Keratinocyte (primary cell): ENCODE measurements around the gene SOX5. TPM values are rescaled to one million over a fixed set of nuclear protein-coding genes. Genes with fewer than 3 reads are reported as not detected.

Experiments
- DNase-seq: peaks from one replicate; pipeline ENCODE4 v3.0.0-alpha.2; 2011; ENCODE audit warnings: low read depth, missing footprints, low spot score
- FAIRE-seq: peaks from 2 replicates; lab custom pipeline; 2011; peaks lifted over from hg19 to GRCh38; lab: Jason Lieb, UNC
- H2AFZ ChIP-seq: 2 replicates; pipeline ENCODE4 v1.6.0; 2012; ENCODE audit warnings: low read length, control low read depth, inconsistent platforms; ENCODE audit not compliant: control insufficient read depth
- H3K27ac ChIP-seq: 2 replicates; pipeline ENCODE4 v1.5.1; 2011; ENCODE audit warnings: low read length; ENCODE audit not compliant: control insufficient read depth, insufficient read depth
- H3K27me3 ChIP-seq: 3 replicates; pipeline ENCODE4 v1.6.0; 2011; ENCODE audit warnings: low read length; ENCODE audit not compliant: control insufficient read depth, insufficient read depth; ENCODE audit errors: extremely low read depth
- H3K36me3 ChIP-seq, 2 experiments: 2 replicates in 1 of 2; 3 replicates in 1 of 2; pipeline ENCODE4 v1.5.1; 2011; ENCODE audit warnings: low read length in 2 of 2, mild to moderate bottlenecking in 1 of 2; ENCODE audit not compliant: control insufficient read depth in 2 of 2, insufficient read depth in 2 of 2; ENCODE audit errors: extremely low read depth in 1 of 2
- H3K4me1 ChIP-seq: 3 replicates; pipeline ENCODE4 v1.5.1; 2011; ENCODE audit warnings: low read length; ENCODE audit not compliant: control insufficient read depth, insufficient read depth; ENCODE audit errors: extremely low read depth
- H3K4me2 ChIP-seq: 3 replicates; pipeline ENCODE4 v1.6.0; 2011; ENCODE audit warnings: low read depth, low read length; ENCODE audit not compliant: control insufficient read depth, insufficient read depth; ENCODE audit errors: extremely low read depth
- H3K4me3 ChIP-seq, 3 experiments: fragments of 200-600 bp in 1 of 3; sonication (generic) in 1 of 3; 2 replicates in 2 of 3; 3 replicates in 1 of 3; pipeline ENCODE4 v1.5.1; 2011 to 2016; ENCODE audit warnings: low read length in 3 of 3, mild to moderate bottlenecking in 3 of 3, control low read depth in 2 of 3, inconsistent platforms in 1 of 3, low read depth in 1 of 3, mixed read lengths in 1 of 3, mixed run types in 1 of 3, moderate library complexity in 1 of 3; ENCODE audit not compliant: control insufficient read depth in 2 of 3, insufficient read depth in 2 of 3; ENCODE audit errors: extremely low read depth in 1 of 3
- H3K79me2 ChIP-seq: 2 replicates; pipeline ENCODE4 v1.6.0; 2012; ENCODE audit warnings: low read length; ENCODE audit not compliant: control insufficient read depth, insufficient read depth
- H3K9ac ChIP-seq: 3 replicates; pipeline ENCODE4 v1.6.0; 2011; ENCODE audit warnings: low read length; ENCODE audit not compliant: control insufficient read depth, insufficient read depth; ENCODE audit errors: extremely low read depth
- H3K9me1 ChIP-seq: 3 replicates; pipeline ENCODE4 v1.6.0; 2011; ENCODE audit warnings: low read length; ENCODE audit not compliant: control insufficient read depth, insufficient read depth; ENCODE audit errors: extremely low read depth
- H3K9me3 ChIP-seq: 2 replicates; pipeline ENCODE4 v1.5.1; 2012; ENCODE audit warnings: low read depth, low read length; ENCODE audit not compliant: control insufficient read depth
- H4K20me1 ChIP-seq: 3 replicates; pipeline ENCODE4 v1.6.0; 2011; ENCODE audit warnings: low read length; ENCODE audit not compliant: control insufficient read depth, insufficient read depth; ENCODE audit errors: extremely low read depth
- EZH2 ChIP-seq: IDR thresholded peaks from one replicate; pipeline ENCODE4 v1.6.1; 2012; ENCODE audit warnings: inconsistent platforms, mild to moderate bottlenecking, low read length, moderate library complexity
- dilution Hi-C: fragments of 300-500 bp; cut with MboI; formaldehyde crosslinking; loops from one replicate; pipeline ENCODE4 v1.7.0; 2020; ENCODE audit warnings: low sequenced_read_pairs; ENCODE audit not compliant: extremely low pct_ligation_motif_present
- polyA plus RNA-seq, 5 experiments: library from polyadenylated mRNA; depleted of rRNA in 3 of 5; stranded (reverse) in 3 of 5; stranded (forward) in 1 of 5; unstranded in 1 of 5; fragments of >200 nt; gene quantifications; 1 replicate in 1 of 5; 2 replicates in 3 of 5; 3 replicates in 1 of 5; pipeline versions ENCODE4 v1.2.1 to v1.2.3, GENCODE V29; 2011 to 2012; ENCODE audit warnings: missing spikeins in 2 of 5, low read depth in 1 of 5, low replicate concordance in 1 of 5
- TF ChIP-seq, protein P1 (sequence below), 3 experiments: IDR thresholded peaks in 1 of 3; conservative IDR thresholded peaks in 1 of 3; optimal IDR thresholded peaks in 1 of 3; 2 replicates in 2 of 3; 3 replicates in 1 of 3; pipeline versions ENCODE3 to v1.5.1; 2011; ENCODE audit warnings: low read length in 3 of 3, mild to moderate bottlenecking in 3 of 3, moderate library complexity in 2 of 3, control low read depth in 1 of 3, inconsistent platforms in 1 of 3; ENCODE audit not compliant: insufficient read depth in 2 of 3; ENCODE audit errors: extremely low read depth in 1 of 3

Gene SOX5
- polyA plus RNA-seq, 1 donor (not counting 4 experiments of a cell fraction or from before 2014, with no cell fraction given): not detected

DNA sequence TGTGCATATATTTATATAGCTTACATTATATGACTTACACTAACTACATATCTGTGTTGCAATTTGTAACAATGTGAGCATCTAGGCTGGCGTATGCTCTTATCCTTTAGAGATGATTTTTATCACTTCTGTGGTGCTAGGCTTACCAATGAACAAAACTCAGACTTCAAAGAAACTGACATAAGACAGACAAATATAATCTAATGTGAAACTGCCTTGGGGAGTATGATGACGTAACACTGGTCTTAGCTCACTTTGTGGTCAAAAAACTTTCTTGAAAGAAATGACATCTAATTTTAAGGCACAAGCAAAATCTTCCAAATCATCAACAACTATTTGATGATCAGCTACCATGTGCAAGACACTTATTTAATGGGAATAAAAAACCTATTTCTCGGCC is 50.0 kb downstream of the SOX5 start:
- H3K27me3 ChIP-seq: no peaks in the 10 kb centered on the region
- no peak for FAIRE-seq
- H3K9me3 ChIP-seq: no peaks in the 10 kb centered on the region
- H3K4me2 ChIP-seq: no peak overlapping the region
- no peak overlapping the region for H3K9ac ChIP-seq
- no peaks in the 10 kb centered on the region for H4K20me1 ChIP-seq
- no peak overlapping the region for H2AFZ ChIP-seq
- dilution Hi-C loops: no loop called here
- H3K4me1 ChIP-seq: no peaks in the 10 kb centered on the region
- H3K9me1 ChIP-seq: no peaks in the 10 kb centered on the region
- H3K27ac ChIP-seq: no peak overlapping the region
- DNase-seq: no peak
- TF ChIP-seq, protein P1, sequence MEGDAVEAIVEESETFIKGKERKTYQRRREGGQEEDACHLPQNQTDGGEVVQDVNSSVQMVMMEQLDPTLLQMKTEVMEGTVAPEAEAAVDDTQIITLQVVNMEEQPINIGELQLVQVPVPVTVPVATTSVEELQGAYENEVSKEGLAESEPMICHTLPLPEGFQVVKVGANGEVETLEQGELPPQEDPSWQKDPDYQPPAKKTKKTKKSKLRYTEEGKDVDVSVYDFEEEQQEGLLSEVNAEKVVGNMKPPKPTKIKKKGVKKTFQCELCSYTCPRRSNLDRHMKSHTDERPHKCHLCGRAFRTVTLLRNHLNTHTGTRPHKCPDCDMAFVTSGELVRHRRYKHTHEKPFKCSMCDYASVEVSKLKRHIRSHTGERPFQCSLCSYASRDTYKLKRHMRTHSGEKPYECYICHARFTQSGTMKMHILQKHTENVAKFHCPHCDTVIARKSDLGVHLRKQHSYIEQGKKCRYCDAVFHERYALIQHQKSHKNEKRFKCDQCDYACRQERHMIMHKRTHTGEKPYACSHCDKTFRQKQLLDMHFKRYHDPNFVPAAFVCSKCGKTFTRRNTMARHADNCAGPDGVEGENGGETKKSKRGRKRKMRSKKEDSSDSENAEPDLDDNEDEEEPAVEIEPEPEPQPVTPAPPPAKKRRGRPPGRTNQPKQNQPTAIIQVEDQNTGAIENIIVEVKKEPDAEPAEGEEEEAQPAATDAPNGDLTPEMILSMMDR (optimal IDR thresholded peaks at IDR 0.05 in 1 of 3, IDR thresholded peaks at IDR 0.05 in 1 of 3, conservative IDR thresholded peaks at IDR 0.05 in 1 of 3; ENCODE audit: extremely low read depth in 1 of 3, insufficient read depth in 2 of 3, low read length in 3 of 3): no peak
- TF ChIP-seq EZH2: no peak
- H3K4me3 ChIP-seq: no peak overlapping the region
- no peaks in the 10 kb centered on the region for H3K79me2 ChIP-seq
- H3K36me3 ChIP-seq: no peaks in the 10 kb centered on the region

DNA sequence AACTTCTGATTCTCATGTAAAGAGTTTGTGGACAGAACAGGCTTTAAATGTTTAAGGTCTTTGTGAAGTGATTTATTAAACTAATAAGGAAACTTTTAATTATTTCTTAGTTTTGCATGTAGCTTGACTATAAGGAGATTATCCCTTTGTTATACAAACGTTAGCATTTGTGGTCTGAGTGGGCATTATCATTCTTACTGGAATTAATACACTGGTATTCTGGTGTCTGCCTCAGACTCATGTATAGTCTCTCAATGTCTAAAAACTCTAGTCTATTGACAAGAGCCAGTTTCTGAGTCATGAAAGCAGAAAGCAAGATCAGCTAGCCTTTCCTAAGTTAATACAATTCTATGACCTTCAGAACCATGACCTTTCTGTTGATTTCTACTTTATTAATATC is 51.3 kb downstream of the SOX5 start:
- H3K27ac ChIP-seq: no peak overlapping the region

More for the DNA sequence above, 51.3 kb downstream of the SOX5 start:
- Histone ChIP-seq H2AFZ (no peak overlapping the region), H3K4me2 (no peak overlapping the region), H3K4me1 (no peaks in the 10 kb centered on the region), H4K20me1 (no peaks in the 10 kb centered on the region), H3K9me3 (no peaks in the 10 kb centered on the region), H3K9ac (no peak overlapping the region), H3K4me3 (no peak overlapping the region), H3K79me2 (no peaks in the 10 kb centered on the region), H3K27me3 (no peaks in the 10 kb centered on the region), H3K36me3 (no peaks in the 10 kb centered on the region), H3K9me1 (no peaks in the 10 kb centered on the region)
- TF ChIP-seq, protein P1 (optimal IDR thresholded peaks at IDR 0.05 in 1 of 3, IDR thresholded peaks at IDR 0.05 in 1 of 3, conservative IDR thresholded peaks at IDR 0.05 in 1 of 3; ENCODE audit: extremely low read depth in 1 of 3, insufficient read depth in 2 of 3, low read length in 3 of 3): no peak
- TF ChIP-seq EZH2: no peak
- FAIRE-seq (no peak), DNase-seq (no peak)
- dilution Hi-C loops: no loop called here
